Measurements from ENCODE around the gene COX11. TPM values are rescaled to one million over a fixed set of nuclear protein-coding genes. Genes with fewer than 3 reads are reported as not detected.
A peak's percentile ranks its signal among the peaks of the same experiment; 100 is the strongest.

Gene COX11
- total and polyA plus RNA-seq, 2 experiments from 2014 or later, result 63.6 to 96.9 TPM

GRCh38 chr17:54982399-54982798 is 13.9 kb upstream of the COX11 start:
- H3K4me1 ChIP-seq (ENCODE audit: low read depth), result no peaks in the 10 kb centered on the region
- no peaks in the 10 kb centered on the region for H3K9me3 ChIP-seq (ENCODE audit: low read depth)
- H3K36me3 ChIP-seq, result no peaks in the 10 kb centered on the region
- no peak overlapping the region for H3K27ac ChIP-seq
- no peak overlapping the region for H3K4me3 ChIP-seq
- TF ChIP-seq, protein P1, sequence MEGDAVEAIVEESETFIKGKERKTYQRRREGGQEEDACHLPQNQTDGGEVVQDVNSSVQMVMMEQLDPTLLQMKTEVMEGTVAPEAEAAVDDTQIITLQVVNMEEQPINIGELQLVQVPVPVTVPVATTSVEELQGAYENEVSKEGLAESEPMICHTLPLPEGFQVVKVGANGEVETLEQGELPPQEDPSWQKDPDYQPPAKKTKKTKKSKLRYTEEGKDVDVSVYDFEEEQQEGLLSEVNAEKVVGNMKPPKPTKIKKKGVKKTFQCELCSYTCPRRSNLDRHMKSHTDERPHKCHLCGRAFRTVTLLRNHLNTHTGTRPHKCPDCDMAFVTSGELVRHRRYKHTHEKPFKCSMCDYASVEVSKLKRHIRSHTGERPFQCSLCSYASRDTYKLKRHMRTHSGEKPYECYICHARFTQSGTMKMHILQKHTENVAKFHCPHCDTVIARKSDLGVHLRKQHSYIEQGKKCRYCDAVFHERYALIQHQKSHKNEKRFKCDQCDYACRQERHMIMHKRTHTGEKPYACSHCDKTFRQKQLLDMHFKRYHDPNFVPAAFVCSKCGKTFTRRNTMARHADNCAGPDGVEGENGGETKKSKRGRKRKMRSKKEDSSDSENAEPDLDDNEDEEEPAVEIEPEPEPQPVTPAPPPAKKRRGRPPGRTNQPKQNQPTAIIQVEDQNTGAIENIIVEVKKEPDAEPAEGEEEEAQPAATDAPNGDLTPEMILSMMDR (IDR thresholded peaks at IDR 0.05; ENCODE audit: low read depth, low read length), result no peak
- DNase-seq (ENCODE audit: low read depth in 1 of 2, low spot score in 1 of 2), result peak in 1 of 2 donors; percentile 76
- no peaks in the 10 kb centered on the region for H3K27me3 ChIP-seq

DNA sequence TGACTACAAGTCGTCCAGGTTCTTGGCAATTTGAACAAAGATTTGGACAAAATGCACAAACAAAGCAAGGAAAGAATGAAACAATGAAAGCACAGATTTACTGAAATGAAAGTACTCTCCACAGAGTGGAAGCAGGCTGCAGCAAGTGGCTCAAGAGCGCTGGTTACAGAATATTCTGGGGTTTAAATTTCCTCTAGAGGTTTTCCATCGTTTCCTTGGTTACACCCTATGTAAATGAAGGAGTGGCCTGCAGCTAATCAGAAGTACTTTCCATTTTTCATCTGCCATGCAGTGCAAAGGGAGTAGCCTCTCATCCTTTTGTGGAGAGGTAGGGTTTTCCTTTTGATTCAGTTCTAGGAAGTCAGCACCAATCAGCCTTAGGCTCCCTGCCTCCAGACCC is 11.9 kb upstream of the COX11 start:
- Histone ChIP-seq H3K4me1 (ENCODE audit: low read depth) (no peaks in the 10 kb centered on the region), H3K27ac (no peak overlapping the region), H3K36me3 (no peaks in the 10 kb centered on the region), H3K9me3 (ENCODE audit: low read depth) (no peaks in the 10 kb centered on the region), H3K4me3 (no peak overlapping the region), H3K27me3 (no peaks in the 10 kb centered on the region)
- DNase-seq (ENCODE audit: low read depth in 1 of 2, low spot score in 1 of 2), result no peak
- TF ChIP-seq, protein P1 (IDR thresholded peaks at IDR 0.05; ENCODE audit: low read depth, low read length), result no peak

DNA sequence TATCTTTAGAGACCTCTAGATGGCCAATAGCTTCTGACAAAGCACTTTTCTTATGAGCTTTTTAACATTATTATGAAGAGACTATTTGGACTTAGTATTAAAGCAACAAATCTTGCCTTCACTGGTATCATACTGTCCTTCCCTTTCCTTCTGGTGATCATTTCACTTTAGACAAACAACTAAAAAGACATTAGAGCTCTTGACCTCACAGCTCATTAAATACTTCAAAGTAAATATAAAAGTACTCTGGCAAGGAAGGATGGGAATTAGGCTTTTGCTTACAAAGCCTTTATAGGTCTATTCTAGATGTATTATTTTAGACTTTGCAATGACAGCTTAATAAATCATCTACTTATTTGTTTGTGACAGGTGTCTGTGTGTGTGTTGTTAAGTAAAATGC is 11.2 kb upstream of the COX11 start:
- Histone ChIP-seq H3K36me3 (no peaks in the 10 kb centered on the region), H3K27me3 (no peaks in the 10 kb centered on the region), H3K4me1 (ENCODE audit: low read depth) (no peaks in the 10 kb centered on the region), H3K9me3 (ENCODE audit: low read depth) (no peaks in the 10 kb centered on the region), H3K27ac (no peak overlapping the region), H3K4me3 (no peak overlapping the region)
- no peak for DNase-seq (ENCODE audit: low read depth in 1 of 2, low spot score in 1 of 2)
- TF ChIP-seq, protein P1 (IDR thresholded peaks at IDR 0.05; ENCODE audit: low read depth, low read length), result no peak

GRCh38 chr17:54977744-54978143 is 9.3 kb upstream of the COX11 start:
- H3K36me3 ChIP-seq, result no peaks in the 10 kb centered on the region
- H3K4me3 ChIP-seq, result no peak overlapping the region
- H3K4me1 ChIP-seq (ENCODE audit: low read depth), result no peaks in the 10 kb centered on the region
- no peaks in the 10 kb centered on the region for H3K27me3 ChIP-seq
- TF ChIP-seq, protein P1 (IDR thresholded peaks at IDR 0.05; ENCODE audit: low read depth, low read length), result no peak
- DNase-seq (ENCODE audit: low read depth in 1 of 2, low spot score in 1 of 2), result no peak
- H3K9me3 ChIP-seq (ENCODE audit: low read depth), result no peaks in the 10 kb centered on the region
- H3K27ac ChIP-seq, result no peak overlapping the region

- no peak overlapping the region for H3K4me3 ChIP-seq
- no peaks in the 10 kb centered on the region for H3K36me3 ChIP-seq
- no peak overlapping the region for H3K27ac ChIP-seq
- no peak for DNase-seq (ENCODE audit: low read depth in 1 of 2, low spot score in 1 of 2)
- H3K4me1 ChIP-seq (ENCODE audit: low read depth), result no peaks in the 10 kb centered on the region
- TF ChIP-seq, protein P1 (IDR thresholded peaks at IDR 0.05; ENCODE audit: low read depth, low read length), result no peak
- H3K27me3 ChIP-seq, result no peaks in the 10 kb centered on the region
- H3K9me3 ChIP-seq (ENCODE audit: low read depth), result no peaks in the 10 kb centered on the region
These were observed 7.9 kb upstream of the COX11 start for GRCh38 chr17:54976316-54976715.

- H3K4me1 ChIP-seq (ENCODE audit: low read depth), result peaks cover 2% of the 10 kb centered on the region
- no peak overlapping the region for H3K27ac ChIP-seq
- no peaks in the 10 kb centered on the region for H3K36me3 ChIP-seq
- H3K4me3 ChIP-seq, result no peak overlapping the region
- no peaks in the 10 kb centered on the region for H3K27me3 ChIP-seq
- no peaks in the 10 kb centered on the region for H3K9me3 ChIP-seq (ENCODE audit: low read depth)
- TF ChIP-seq, protein P1 (IDR thresholded peaks at IDR 0.05; ENCODE audit: low read depth, low read length), result no peak
- DNase-seq (ENCODE audit: low read depth in 1 of 2, low spot score in 1 of 2), result no peak
These were observed 6.3 kb upstream of the COX11 start for GRCh38 chr17:54974759-54975158.

Data from cardiac muscle cell (in vitro differentiated cells and primary cell).